SW480 (cell line): ENCODE data around the gene LEMD3.
A peak's percentile ranks its signal among the peaks of the same experiment; 100 is the strongest.
"Not testable (repeated sequence)": the region's sequence is repeated elsewhere in the genome, so short reads cannot be mapped to it uniquely, and the experiment has no call there.

Experiments
- DNase-seq: peaks from one replicate; pipeline ENCODE4 v3.0.0-alpha.2; 2016; ENCODE audit warnings: low spot score

The LEMD3 gene

DNA sequence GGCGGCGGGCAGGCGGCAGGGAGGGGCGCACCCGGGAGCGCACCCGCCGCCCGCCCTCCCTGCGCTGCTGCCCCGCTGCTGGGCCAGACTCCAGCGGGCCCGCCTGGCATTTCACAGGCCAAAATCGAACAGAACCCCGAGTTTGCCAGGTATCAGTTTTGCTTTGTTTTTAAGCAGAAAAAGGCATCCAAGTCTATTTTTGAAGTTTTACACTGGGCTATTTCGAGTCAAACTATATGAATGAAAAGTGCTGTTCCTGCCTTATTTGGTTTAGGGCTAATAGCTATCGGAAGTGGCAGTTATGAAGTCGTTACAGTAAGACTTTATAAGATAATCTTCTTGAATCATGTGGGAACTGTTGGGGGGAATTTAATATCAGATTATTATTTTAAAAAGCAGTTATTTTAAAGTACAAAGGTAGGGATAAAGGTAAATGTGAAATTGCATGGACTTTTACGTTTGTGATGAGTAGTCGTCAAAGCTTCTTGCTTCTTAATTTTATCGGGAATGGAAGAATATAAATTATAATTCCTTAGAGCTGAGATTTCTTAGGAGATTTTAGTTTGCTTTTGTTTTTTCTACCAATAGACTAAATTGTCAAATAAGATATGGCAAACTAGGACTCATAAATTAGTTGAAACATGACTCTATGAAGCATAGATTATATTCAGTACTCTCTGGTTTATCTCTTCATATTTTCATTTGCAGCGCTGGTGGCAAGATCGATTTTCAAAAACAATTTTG lies 110.2 kb downstream of the LEMD3 start:
- DNase-seq, result peak; percentile 7

DNA sequence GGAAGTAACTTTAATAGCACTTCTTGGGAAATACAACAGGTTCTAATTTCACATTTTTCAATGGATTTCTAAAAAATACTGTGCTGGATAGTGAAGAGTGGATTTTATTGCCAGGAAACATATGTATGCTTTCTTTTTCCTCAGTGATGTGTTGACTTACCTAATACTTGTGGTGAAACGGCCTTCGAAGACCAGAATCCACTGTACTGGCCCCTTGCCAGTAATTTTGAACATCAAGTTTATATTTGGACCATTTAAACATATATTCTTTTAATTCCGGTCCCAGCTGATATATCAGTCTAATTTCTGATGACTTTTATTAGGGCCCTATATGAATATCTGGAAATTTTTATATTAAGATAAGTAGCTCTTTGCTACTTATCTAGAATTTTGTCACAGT lies 110.9 kb downstream of the LEMD3 start:
- no peak for DNase-seq

DNA sequence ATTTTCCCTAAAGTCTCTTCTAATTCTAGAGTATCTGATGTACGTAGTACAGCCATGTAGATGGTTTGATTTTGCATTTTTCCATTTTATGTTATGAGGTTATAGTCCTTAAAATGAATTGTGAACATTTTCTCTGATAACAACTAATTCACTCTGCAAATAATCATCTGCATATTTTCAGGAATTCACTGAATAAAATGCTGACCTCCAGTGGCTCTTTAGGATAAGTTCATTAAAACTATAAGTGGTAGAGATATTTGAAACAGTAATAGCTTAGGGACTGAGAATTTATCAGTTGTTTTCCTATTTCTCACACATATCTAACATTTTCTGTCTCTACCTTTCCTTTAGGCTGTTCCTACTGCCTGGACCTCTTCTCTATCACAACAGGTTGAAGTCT lies 113.5 kb downstream of the LEMD3 start:
- peak; percentile 6 for DNase-seq

DNA sequence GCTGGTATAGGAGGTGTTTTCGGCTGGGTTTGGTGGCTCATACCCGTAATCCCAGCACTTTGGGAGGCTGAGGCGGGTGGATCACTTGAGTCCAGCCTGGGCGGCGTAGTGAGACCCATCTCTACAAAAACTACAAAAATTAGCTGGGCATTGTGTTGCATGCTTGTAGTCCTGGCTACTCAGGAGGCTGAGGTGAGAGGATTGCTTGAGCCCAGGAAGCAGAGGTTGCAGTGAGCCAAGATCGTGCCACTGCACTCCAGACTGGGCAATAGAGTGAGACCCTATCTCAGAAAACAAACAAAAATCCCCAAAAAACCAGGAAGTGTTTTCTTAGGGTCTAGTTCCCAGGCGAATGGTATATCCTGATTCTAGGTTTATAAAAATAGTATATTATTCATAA lies 116.1 kb downstream of the LEMD3 start:
- DNase-seq, result not testable (repeated sequence)

DNA sequence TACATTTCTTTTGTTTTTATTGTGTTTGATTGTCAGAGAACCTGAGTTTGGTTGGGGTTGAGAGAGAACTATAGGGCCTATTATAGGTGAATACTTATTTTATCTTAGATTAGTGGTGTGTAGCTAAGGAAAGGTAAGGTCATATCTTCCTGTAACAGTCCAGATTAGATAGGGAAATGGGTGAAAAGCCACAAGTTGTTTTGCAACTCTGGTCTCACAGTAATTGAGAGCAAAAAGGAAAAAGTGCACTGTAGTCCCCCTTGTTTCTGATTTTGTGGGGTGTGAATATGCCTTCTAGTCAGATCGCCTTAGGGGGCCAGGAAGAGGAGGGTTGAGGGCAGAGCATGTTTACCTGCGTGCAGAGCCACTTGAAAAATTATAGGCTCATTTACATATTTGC lies 118.0 kb downstream of the LEMD3 start:
- no peak for DNase-seq

DNA sequence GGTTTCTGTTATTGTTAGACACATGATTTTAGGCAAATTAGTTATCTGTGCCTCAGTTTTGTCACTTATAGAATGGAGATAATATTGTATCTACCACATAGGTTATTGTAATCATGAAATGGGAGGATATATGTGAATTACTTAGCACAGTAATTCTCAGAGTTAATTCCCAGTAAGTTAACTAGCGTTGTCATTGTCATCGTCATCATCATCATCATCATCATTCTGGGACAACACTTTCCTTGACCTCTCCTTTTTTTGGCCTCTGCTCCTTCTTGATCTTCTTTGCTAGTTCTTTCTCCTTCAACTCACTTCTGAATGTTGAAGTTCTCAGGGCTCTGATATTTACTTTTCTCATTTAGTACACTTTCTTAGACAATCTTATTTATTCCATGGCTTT lies 122.9 kb downstream of the LEMD3 start:
- DNase-seq, result no peak

DNA sequence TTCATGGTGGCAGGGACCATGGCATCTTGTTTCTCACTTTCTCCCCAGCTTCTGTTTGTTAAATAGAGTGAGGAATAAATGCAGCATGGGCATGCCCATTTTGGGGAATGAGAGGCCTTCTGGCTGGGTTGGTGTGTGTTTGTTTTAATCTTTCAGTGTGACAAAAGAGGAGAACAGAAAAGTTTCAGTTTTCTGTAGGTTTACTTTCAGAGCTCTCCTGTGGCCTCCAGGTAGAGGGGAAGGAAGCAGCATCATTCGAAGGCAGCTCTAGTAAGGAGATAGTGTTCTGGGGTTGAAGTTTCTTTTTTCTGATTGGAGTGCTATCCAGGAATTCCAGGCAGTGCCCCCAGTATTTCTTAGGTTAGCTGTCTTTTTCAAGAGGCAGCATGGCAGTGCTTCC lies 124.4 kb downstream of the LEMD3 start:
- no peak for DNase-seq

DNA sequence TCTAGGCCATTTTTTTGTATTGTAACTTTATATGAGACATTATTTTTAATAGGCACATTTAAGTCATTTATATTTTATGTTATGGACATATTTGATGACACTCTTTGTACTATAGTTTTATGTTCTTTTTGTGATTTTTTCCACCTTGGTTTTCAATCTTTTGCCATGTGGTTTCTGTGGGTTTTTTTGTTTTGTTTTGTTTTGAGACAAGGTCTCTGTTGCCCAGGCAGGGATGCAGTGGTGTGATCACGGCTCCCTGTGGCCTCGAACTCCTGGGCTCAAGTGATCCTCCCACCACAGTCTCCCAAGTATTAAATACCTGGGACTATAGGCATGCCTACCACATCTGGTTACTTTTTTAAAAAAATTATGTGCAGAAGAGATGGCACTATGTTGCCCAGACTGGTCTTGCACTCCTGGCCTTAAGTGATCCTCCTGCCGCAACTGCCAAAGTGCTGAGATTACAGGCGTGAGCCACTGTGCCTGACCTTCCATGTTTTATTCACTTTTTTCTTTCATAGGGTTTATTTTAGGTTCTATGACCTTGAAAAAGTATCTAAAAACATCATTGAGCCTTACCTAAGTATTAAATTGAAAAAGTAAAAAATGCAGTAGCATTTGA lies 125.4 kb downstream of the LEMD3 start:
- no peak for DNase-seq

- DNase-seq, result no peak
Observed at GRCh38 chr12:65296508-65297265, 127.3 kb downstream of the LEMD3 start.
